ENCODE measurements around the gene APEH. TPM values are rescaled to one million over a fixed set of nuclear protein-coding genes. Genes with fewer than 3 reads are reported as not detected.

Gene APEH
- total and polyA plus RNA-seq, 5 donors from 2014 or later, result 87.7 to 138 (median 132) TPM

DNA sequence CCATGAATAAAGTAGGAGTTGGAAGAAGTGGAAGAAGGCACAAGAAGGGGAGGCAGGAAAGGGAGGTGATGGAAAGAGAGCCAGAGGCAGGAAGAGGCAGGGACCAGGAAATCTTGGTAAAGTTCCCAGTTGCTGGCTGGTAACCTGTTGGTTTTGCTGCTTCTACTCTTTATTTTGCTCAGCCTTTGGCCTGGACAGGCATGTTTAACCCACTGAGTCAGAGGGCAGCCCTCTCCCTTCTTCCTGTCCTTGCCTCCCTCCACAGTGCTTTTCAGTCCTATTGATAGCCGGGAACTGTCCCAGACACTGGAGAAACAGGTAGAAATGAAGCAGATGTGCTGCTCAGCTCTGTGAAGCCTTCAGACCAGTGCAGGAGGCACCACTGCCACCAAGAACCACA, 43.4 kb upstream of the APEH start:
- no peaks in the 10 kb centered on the region for H3K4me1 ChIP-seq (ENCODE audit: control insufficient read depth, insufficient read depth, low read length, poor library complexity, severe bottlenecking)
- Mint-ChIP-seq H3K9me3 (no peaks in the 10 kb centered on the region), H3K27ac (no peak overlapping the region), H3K4me3 (no peak overlapping the region), H3K36me3 (no peaks in the 10 kb centered on the region), H3K27me3 (peaks cover 17% of the 10 kb centered on the region), H3K4me1 (no peaks in the 10 kb centered on the region)
- H3K27me3 ChIP-seq (ENCODE audit: control insufficient read depth, insufficient read depth, low read length), result peaks cover 2% of the 10 kb centered on the region
- DNase-seq, result no peak
- ATAC-seq (ENCODE audit: low read depth in 2 of 2), result no peak
- H3K36me3 ChIP-seq (ENCODE audit: control insufficient read depth, insufficient read depth, low read length), result no peaks in the 10 kb centered on the region
- no peak overlapping the region for H3K27ac ChIP-seq (ENCODE audit: insufficient read depth, low read length, poor library complexity, severe bottlenecking)
- peaks cover 3 to 4% of the 10 kb centered on the region in 2 experiments for H3K9me3 ChIP-seq (ENCODE audit: control insufficient read depth in 2 of 2, low read length in 2 of 2)
- H3K4me3 ChIP-seq (ENCODE audit: low read depth, low read length), result no peak overlapping the region

DNA sequence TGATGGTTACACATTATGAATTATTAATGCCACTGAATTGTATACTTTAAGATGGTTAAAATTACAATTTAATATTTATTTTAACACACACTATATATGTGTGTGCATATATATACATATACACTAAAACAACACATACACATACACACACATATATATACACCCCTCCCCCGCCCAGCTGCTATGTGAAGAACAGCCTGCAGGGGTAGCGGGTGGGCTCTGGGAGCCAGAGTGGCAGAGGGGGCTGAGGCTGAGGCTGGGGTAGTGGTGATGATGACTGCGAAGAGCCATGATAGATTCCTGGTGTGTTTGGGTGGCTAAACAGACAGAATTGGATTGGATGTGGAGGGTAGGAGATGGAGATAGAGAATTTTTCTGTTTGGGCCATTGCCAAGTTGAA, 39.4 kb upstream of the APEH start:
- H3K27ac Mint-ChIP-seq, result no peak overlapping the region
- ATAC-seq (ENCODE audit: low read depth in 2 of 2) (no peak), DNase-seq (no peak)
- Histone ChIP-seq H3K27ac (ENCODE audit: insufficient read depth, low read length, poor library complexity, severe bottlenecking) (no peak overlapping the region), H3K27me3 (ENCODE audit: control insufficient read depth, insufficient read depth, low read length) (peaks cover 2% of the 10 kb centered on the region), H3K4me1 (ENCODE audit: control insufficient read depth, insufficient read depth, low read length, poor library complexity, severe bottlenecking) (no peaks in the 10 kb centered on the region), H3K9me3 (ENCODE audit: control insufficient read depth in 2 of 2, low read length in 2 of 2) (peaks cover 3 to 4% of the 10 kb centered on the region in 2 experiments), H3K4me3 (ENCODE audit: low read depth, low read length) (no peak overlapping the region), H3K36me3 (ENCODE audit: control insufficient read depth, insufficient read depth, low read length) (no peaks in the 10 kb centered on the region)
- H3K9me3 Mint-ChIP-seq, result no peaks in the 10 kb centered on the region
- H3K4me3 Mint-ChIP-seq, result no peak overlapping the region
- peaks cover 13% of the 10 kb centered on the region for H3K27me3 Mint-ChIP-seq
- no peaks in the 10 kb centered on the region for H3K36me3 Mint-ChIP-seq
- H3K4me1 Mint-ChIP-seq, result peaks cover 0 to 2% (median 0%) of the 10 kb centered on the region in 4 donors

DNA sequence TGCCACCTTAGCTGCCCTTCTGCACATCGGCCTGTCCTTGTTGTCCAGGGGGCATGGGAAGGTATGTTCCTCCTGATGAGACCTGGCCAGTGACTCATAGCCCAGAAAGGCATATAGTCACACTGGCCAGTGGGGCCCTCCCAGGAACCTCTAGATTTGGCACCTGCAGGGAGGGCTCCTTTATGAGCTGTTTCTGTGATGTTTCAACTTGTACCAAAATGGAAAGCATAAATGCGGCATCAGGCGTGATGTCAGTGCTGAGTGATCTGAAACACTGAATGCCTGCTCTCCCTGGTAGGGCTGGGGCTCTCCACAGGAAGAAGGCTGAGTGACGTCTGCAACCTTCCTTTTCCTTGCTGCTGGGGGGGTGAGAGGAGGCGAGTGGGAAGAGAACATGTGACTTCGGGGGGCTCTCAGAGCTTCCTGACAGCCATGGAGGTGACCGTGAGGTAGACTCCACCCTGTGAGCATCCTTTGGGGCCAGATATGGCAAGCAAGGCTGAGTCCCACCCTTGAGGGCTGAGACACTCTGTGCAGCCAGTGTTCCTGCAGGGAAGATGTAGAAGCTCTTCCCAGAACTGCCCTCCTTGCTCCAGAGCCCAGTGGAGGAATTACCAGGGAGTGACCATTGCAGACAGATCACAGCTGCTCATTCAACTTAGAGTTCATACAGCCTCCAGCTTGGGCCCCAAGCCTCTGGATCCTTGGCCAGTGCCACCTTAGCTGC, 37.1 kb upstream of the APEH start:
- H3K36me3 ChIP-seq (ENCODE audit: control insufficient read depth, insufficient read depth, low read length), result no peaks in the 10 kb centered on the region
- H3K9me3 ChIP-seq (ENCODE audit: control insufficient read depth in 2 of 2, low read length in 2 of 2), result no peaks in the 10 kb centered on the region
- no peak overlapping the region for H3K4me3 ChIP-seq (ENCODE audit: low read depth, low read length)
- Mint-ChIP-seq H3K4me1 (peaks cover 0 to 2% (median 0%) of the 10 kb centered on the region in 4 donors), H3K27me3 (peaks cover 4% of the 10 kb centered on the region), H3K27ac (no peak overlapping the region), H3K4me3 (no peak overlapping the region), H3K36me3 (no peaks in the 10 kb centered on the region), H3K9me3 (no peaks in the 10 kb centered on the region)
- H3K4me1 ChIP-seq (ENCODE audit: control insufficient read depth, insufficient read depth, low read length, poor library complexity, severe bottlenecking), result no peaks in the 10 kb centered on the region
- H3K27ac ChIP-seq (ENCODE audit: insufficient read depth, low read length, poor library complexity, severe bottlenecking), result no peak overlapping the region
- no peak for ATAC-seq (ENCODE audit: low read depth in 2 of 2)
- no peaks in the 10 kb centered on the region for H3K27me3 ChIP-seq (ENCODE audit: control insufficient read depth, insufficient read depth, low read length)
- no peak for DNase-seq

DNA sequence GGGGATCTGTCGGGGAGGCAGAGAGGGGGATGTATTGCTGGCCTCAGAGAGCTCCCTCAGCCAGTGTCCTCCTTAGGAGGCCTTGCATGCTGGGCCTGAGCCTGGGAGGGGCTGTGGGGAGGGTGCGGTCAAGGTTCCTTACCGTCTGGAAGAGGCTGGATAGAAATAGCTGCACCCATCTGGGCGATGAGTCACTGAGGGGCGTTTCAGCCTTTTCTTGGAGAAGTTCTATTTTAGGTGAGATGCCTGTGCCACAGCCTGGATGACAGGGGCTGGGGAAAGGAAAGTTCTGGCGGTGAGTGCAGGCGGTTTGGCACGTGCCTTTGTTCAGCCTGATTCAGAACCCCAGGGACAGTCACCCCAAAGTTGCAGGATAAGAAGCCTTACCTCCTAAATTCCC, 35.7 kb upstream of the APEH start:
- no peak overlapping the region for H3K4me3 Mint-ChIP-seq
- H3K27me3 Mint-ChIP-seq, result peaks cover 4% of the 10 kb centered on the region
- H3K9me3 ChIP-seq (ENCODE audit: control insufficient read depth in 2 of 2, low read length in 2 of 2), result no peaks in the 10 kb centered on the region
- no peaks in the 10 kb centered on the region for H3K36me3 Mint-ChIP-seq
- H3K27me3 ChIP-seq (ENCODE audit: control insufficient read depth, insufficient read depth, low read length), result no peaks in the 10 kb centered on the region
- no peak overlapping the region for H3K27ac Mint-ChIP-seq
- H3K4me1 ChIP-seq (ENCODE audit: control insufficient read depth, insufficient read depth, low read length, poor library complexity, severe bottlenecking), result no peaks in the 10 kb centered on the region
- peaks cover 0 to 2% (median 0%) of the 10 kb centered on the region in 4 donors for H3K4me1 Mint-ChIP-seq
- DNase-seq (no peak), ATAC-seq (ENCODE audit: low read depth in 2 of 2) (no peak)
- H3K27ac ChIP-seq (ENCODE audit: insufficient read depth, low read length, poor library complexity, severe bottlenecking), result no peak overlapping the region
- H3K4me3 ChIP-seq (ENCODE audit: low read depth, low read length), result no peak overlapping the region
- H3K9me3 Mint-ChIP-seq, result no peaks in the 10 kb centered on the region
- no peaks in the 10 kb centered on the region for H3K36me3 ChIP-seq (ENCODE audit: control insufficient read depth, insufficient read depth, low read length)

DNA sequence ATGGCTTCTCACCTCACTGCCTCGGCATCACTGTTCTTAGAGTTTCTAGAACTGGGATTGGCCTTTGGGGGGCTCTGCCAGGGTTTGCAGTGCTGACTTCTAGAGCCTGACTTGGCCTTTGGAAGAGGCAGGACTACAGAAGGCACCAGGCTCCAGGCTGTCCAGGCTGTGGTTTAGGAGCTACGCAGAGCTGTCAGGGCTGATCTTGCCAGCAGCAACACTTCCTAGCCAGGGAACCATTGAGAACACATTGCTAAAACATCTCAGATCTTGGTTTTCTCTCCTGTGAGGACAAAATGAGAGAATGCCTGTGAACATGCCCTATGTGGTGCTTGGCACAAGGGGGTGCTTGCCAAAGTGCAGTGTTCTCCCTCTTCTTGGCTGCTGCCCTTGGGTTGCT, 34.6 kb upstream of the APEH start:
- no peak overlapping the region for H3K4me3 ChIP-seq (ENCODE audit: low read depth, low read length)
- Mint-ChIP-seq H3K4me1 (peaks cover 0 to 2% (median 0%) of the 10 kb centered on the region in 4 donors), H3K27me3 (peaks cover 4% of the 10 kb centered on the region), H3K27ac (no peak overlapping the region), H3K9me3 (no peaks in the 10 kb centered on the region), H3K4me3 (no peak overlapping the region), H3K36me3 (no peaks in the 10 kb centered on the region)
- H3K4me1 ChIP-seq (ENCODE audit: control insufficient read depth, insufficient read depth, low read length, poor library complexity, severe bottlenecking), result no peaks in the 10 kb centered on the region
- DNase-seq (no peak), ATAC-seq (ENCODE audit: low read depth in 2 of 2) (no peak)
- H3K9me3 ChIP-seq (ENCODE audit: control insufficient read depth in 2 of 2, low read length in 2 of 2), result no peaks in the 10 kb centered on the region
- no peak overlapping the region for H3K27ac ChIP-seq (ENCODE audit: insufficient read depth, low read length, poor library complexity, severe bottlenecking)
- no peaks in the 10 kb centered on the region for H3K36me3 ChIP-seq (ENCODE audit: control insufficient read depth, insufficient read depth, low read length)
- no peaks in the 10 kb centered on the region for H3K27me3 ChIP-seq (ENCODE audit: control insufficient read depth, insufficient read depth, low read length)

DNA sequence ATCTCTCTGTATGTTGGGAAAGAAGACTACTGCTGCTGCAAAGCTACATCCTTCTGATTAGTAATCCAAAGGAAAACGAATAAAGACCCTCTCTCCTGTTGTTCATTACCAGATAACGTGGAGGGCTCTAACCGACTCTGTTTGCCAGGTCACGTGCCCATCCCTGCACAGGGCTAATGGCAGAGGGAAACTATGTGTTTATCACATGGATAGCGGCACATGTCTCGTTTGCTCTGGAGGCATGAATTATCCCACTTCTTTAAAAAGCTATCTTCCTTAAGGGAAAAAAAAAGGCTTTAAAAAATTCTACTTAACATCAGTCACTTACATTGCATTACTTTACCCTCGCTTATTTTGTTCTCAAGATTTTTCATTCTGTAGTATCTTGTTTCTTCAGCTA, 32.9 kb upstream of the APEH start:
- Histone ChIP-seq H3K9me3 (ENCODE audit: control insufficient read depth in 2 of 2, low read length in 2 of 2) (no peaks in the 10 kb centered on the region), H3K4me3 (ENCODE audit: low read depth, low read length) (no peak overlapping the region), H3K4me1 (ENCODE audit: control insufficient read depth, insufficient read depth, low read length, poor library complexity, severe bottlenecking) (no peaks in the 10 kb centered on the region), H3K36me3 (ENCODE audit: control insufficient read depth, insufficient read depth, low read length) (no peaks in the 10 kb centered on the region), H3K27ac (ENCODE audit: insufficient read depth, low read length, poor library complexity, severe bottlenecking) (no peak overlapping the region), H3K27me3 (ENCODE audit: control insufficient read depth, insufficient read depth, low read length) (no peaks in the 10 kb centered on the region)
- Mint-ChIP-seq H3K36me3 (no peaks in the 10 kb centered on the region), H3K4me3 (no peak overlapping the region), H3K9me3 (no peaks in the 10 kb centered on the region), H3K27me3 (peaks cover 4% of the 10 kb centered on the region), H3K4me1 (peaks cover 0 to 2% (median 0%) of the 10 kb centered on the region in 4 donors), H3K27ac (no peak overlapping the region)
- DNase-seq (no peak), ATAC-seq (ENCODE audit: low read depth in 2 of 2) (no peak)

DNA sequence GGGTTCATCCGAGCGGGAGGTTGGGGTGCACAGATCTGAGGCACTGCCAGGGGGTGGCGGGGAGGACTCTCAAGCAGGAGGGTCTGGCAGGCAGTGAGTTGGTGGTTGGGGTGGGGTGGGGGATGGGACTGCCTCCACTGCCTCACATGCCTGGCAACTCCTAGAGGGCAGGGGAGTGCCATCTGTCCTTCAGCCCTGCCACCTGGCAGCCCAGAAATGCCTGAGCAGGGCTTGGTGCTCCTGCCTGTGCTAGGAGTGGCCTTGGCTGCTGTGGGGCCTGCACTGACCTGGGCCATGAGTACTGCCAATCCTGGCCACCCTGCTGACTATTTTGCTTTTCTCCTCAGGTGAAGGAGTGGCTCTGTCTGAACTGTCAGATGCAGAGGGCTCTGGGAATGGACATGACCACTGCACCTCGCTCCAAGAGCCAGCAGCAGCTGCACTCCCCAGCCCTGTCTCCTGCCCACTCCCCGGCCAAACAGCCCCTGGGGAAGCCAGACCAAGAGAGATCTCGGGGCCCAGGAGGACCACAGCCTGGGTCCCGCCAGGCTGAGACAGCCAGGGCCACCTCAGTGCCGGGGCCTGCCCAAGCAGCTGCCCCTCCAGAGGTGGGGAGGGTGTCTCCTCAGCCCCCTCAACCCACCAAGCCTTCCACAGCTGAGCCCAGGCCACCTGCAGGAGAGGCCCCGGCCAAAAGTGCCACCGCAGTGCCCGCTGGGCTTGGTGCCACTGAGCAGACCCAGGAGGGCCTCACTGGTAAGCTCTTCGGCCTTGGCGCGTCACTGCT, 32.0 kb upstream of the APEH start:
- Mint-ChIP-seq H3K9me3 (no peaks in the 10 kb centered on the region), H3K36me3 (no peaks in the 10 kb centered on the region), H3K27me3 (peaks cover 5% of the 10 kb centered on the region), H3K27ac (no peak overlapping the region), H3K4me3 (no peak overlapping the region), H3K4me1 (no peaks in the 10 kb centered on the region)
- Histone ChIP-seq H3K4me1 (ENCODE audit: control insufficient read depth, insufficient read depth, low read length, poor library complexity, severe bottlenecking) (no peaks in the 10 kb centered on the region), H3K36me3 (ENCODE audit: control insufficient read depth, insufficient read depth, low read length) (no peaks in the 10 kb centered on the region), H3K4me3 (ENCODE audit: low read depth, low read length) (no peak overlapping the region), H3K27me3 (ENCODE audit: control insufficient read depth, insufficient read depth, low read length) (no peaks in the 10 kb centered on the region), H3K27ac (ENCODE audit: insufficient read depth, low read length, poor library complexity, severe bottlenecking) (no peak overlapping the region), H3K9me3 (ENCODE audit: control insufficient read depth in 2 of 2, low read length in 2 of 2) (no peaks in the 10 kb centered on the region)
- ATAC-seq (ENCODE audit: low read depth in 2 of 2) (no peak), DNase-seq (no peak)
